ENCODE measurements around the gene DMD. TPM values are rescaled to one million over a fixed set of nuclear protein-coding genes. Genes with fewer than 3 reads are reported as not detected.

The DMD gene
- total RNA-seq, 3 donors from 2014 or later (not counting 1 experiment from before 2014, with no cell fraction given) = not detected

DNA sequence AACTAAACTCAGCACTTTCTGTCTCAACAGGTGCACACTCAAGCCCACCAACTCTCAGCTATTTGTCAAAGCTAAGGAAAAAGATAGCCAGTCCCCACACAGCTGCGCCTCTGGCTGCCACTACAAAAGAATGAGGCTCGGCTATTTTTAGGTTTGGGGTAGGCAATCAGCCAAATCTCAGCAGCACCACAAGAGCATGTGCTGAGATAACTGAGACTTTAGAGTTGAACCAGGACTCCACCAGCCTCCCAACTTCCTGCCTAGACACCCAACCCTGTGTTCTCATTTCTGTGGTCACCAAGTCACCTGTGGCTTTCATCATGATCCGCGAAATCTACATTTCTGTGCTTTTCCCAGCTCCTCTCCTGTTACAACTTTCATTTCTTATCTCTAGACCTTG lies 28.0 kb downstream of the DMD start:
- 25% methylated on average over 4 of the region's 4 CpGs for WGBS (ENCODE audit: insufficient coverage)
- Mint-ChIP-seq H3K27me3 (ENCODE audit: low read depth in 2 of 2) (no peaks in the 10 kb centered on the region), H3K4me3 (no peak overlapping the region), H3K27ac (no peak overlapping the region), H3K9me3 (peaks cover 6 to 9% of the 10 kb centered on the region in 2 donors), H3K4me1 (no peaks in the 10 kb centered on the region), H3K36me3 (no peaks in the 10 kb centered on the region)
- intact Hi-C loops (cut with micrococcal nuclease) = no loop called here
- no peak overlapping the region for H3K27ac ChIP-seq (ENCODE audit: low read length)
- H3K4me3 ChIP-seq (ENCODE audit: low read length) = no peak overlapping the region
- TF ChIP-seq, protein P1, sequence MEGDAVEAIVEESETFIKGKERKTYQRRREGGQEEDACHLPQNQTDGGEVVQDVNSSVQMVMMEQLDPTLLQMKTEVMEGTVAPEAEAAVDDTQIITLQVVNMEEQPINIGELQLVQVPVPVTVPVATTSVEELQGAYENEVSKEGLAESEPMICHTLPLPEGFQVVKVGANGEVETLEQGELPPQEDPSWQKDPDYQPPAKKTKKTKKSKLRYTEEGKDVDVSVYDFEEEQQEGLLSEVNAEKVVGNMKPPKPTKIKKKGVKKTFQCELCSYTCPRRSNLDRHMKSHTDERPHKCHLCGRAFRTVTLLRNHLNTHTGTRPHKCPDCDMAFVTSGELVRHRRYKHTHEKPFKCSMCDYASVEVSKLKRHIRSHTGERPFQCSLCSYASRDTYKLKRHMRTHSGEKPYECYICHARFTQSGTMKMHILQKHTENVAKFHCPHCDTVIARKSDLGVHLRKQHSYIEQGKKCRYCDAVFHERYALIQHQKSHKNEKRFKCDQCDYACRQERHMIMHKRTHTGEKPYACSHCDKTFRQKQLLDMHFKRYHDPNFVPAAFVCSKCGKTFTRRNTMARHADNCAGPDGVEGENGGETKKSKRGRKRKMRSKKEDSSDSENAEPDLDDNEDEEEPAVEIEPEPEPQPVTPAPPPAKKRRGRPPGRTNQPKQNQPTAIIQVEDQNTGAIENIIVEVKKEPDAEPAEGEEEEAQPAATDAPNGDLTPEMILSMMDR (IDR thresholded peaks at IDR 0.05) = no peak
- H3K9me3 ChIP-seq (ENCODE audit: control insufficient read depth, insufficient read depth, low read length) = no peaks in the 10 kb centered on the region
- H3K27me3 ChIP-seq (ENCODE audit: control insufficient read depth, insufficient read depth, low read length) = no peaks in the 10 kb centered on the region
- DNase-seq = no peak
- H3K36me3 ChIP-seq (ENCODE audit: control insufficient read depth, insufficient read depth, low read length) = no peaks in the 10 kb centered on the region
- ATAC-seq = no peak
- no peaks in the 10 kb centered on the region for H3K4me1 ChIP-seq (ENCODE audit: control insufficient read depth, insufficient read depth, low read length)

GRCh38 chrX:33178690-33179089 lies 32.7 kb downstream of the DMD start:
- H3K4me3 ChIP-seq (ENCODE audit: low read length) = no peak overlapping the region
- DNase-seq = no peak
- Mint-ChIP-seq H3K9me3 (peaks cover 3% of the 10 kb centered on the region in 2 donors), H3K4me3 (no peak overlapping the region), H3K36me3 (no peaks in the 10 kb centered on the region), H3K27me3 (ENCODE audit: low read depth in 2 of 2) (no peaks in the 10 kb centered on the region), H3K4me1 (no peaks in the 10 kb centered on the region), H3K27ac (no peak overlapping the region)
- no peak for ATAC-seq
- intact Hi-C loops (cut with micrococcal nuclease) = no loop called here
- no peaks in the 10 kb centered on the region for H3K4me1 ChIP-seq (ENCODE audit: control insufficient read depth, insufficient read depth, low read length)
- no peak overlapping the region for H3K27ac ChIP-seq (ENCODE audit: low read length)
- H3K9me3 ChIP-seq (ENCODE audit: control insufficient read depth, insufficient read depth, low read length) = peaks cover 3% of the 10 kb centered on the region
- H3K36me3 ChIP-seq (ENCODE audit: control insufficient read depth, insufficient read depth, low read length) = no peaks in the 10 kb centered on the region
- H3K27me3 ChIP-seq (ENCODE audit: control insufficient read depth, insufficient read depth, low read length) = no peaks in the 10 kb centered on the region
- TF ChIP-seq, protein P1 (IDR thresholded peaks at IDR 0.05) = no peak
- WGBS (ENCODE audit: insufficient coverage) = 67% methylated on average over 1 of the region's 1 CpG

- TF ChIP-seq, protein P1 (IDR thresholded peaks at IDR 0.05) = no peak
- Mint-ChIP-seq H3K9me3 (peaks cover 3% of the 10 kb centered on the region in 2 donors), H3K4me3 (no peak overlapping the region), H3K27ac (no peak overlapping the region), H3K36me3 (no peaks in the 10 kb centered on the region), H3K4me1 (no peaks in the 10 kb centered on the region), H3K27me3 (ENCODE audit: low read depth in 2 of 2) (no peaks in the 10 kb centered on the region)
- no peak for DNase-seq
- Histone ChIP-seq H3K9me3 (ENCODE audit: control insufficient read depth, insufficient read depth, low read length) (peaks cover 3% of the 10 kb centered on the region), H3K27ac (ENCODE audit: low read length) (no peak overlapping the region), H3K4me1 (ENCODE audit: control insufficient read depth, insufficient read depth, low read length) (no peaks in the 10 kb centered on the region), H3K36me3 (ENCODE audit: control insufficient read depth, insufficient read depth, low read length) (no peaks in the 10 kb centered on the region), H3K4me3 (ENCODE audit: low read length) (no peak overlapping the region), H3K27me3 (ENCODE audit: control insufficient read depth, insufficient read depth, low read length) (no peaks in the 10 kb centered on the region)
- intact Hi-C loops (cut with micrococcal nuclease) = no loop called here
- ATAC-seq = no peak
- WGBS (ENCODE audit: insufficient coverage) = 84% methylated on average over 4 of the region's 4 CpGs
Measured at GRCh38 chrX:33178218-33178617, 33.1 kb downstream of the DMD start.

DNA sequence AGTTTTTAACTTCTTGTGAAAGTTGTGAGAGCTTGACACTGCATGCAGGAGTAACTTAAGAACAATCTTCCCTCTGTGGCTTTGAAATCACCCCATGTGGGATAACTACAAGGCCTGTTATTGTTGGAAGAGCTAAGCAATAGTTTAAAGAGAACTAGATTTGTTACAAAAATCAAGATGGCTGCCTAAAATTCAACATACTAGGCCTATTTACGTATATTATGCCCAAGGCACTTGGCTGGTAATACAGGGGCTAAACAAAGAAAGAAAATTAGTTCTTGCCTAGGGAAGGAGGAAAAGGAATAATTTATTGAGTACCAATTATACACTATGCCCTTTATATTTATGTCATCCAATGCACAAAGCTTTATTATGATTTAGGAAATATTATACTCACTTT lies 36.1 kb downstream of the DMD start:
- Mint-ChIP-seq H3K27ac (no peak overlapping the region), H3K27me3 (ENCODE audit: low read depth in 2 of 2) (no peaks in the 10 kb centered on the region), H3K4me3 (no peak overlapping the region), H3K9me3 (peaks cover 0 to 5% of the 10 kb centered on the region in 2 donors), H3K4me1 (no peaks in the 10 kb centered on the region), H3K36me3 (no peaks in the 10 kb centered on the region)
- TF ChIP-seq, protein P1 (IDR thresholded peaks at IDR 0.05) = no peak
- Histone ChIP-seq H3K4me3 (ENCODE audit: low read length) (no peak overlapping the region), H3K9me3 (ENCODE audit: control insufficient read depth, insufficient read depth, low read length) (peaks cover 3% of the 10 kb centered on the region), H3K4me1 (ENCODE audit: control insufficient read depth, insufficient read depth, low read length) (no peaks in the 10 kb centered on the region), H3K27ac (ENCODE audit: low read length) (no peak overlapping the region), H3K36me3 (ENCODE audit: control insufficient read depth, insufficient read depth, low read length) (no peaks in the 10 kb centered on the region), H3K27me3 (ENCODE audit: control insufficient read depth, insufficient read depth, low read length) (no peaks in the 10 kb centered on the region)
- ATAC-seq (no peak), DNase-seq (no peak)
- intact Hi-C loops (cut with micrococcal nuclease) = no loop called here
- WGBS (ENCODE audit: insufficient coverage) = no CpG with 5 or more reads among the region's 1 CpG

Data from natural killer cell (primary cell).